Stimulated activated CD4-positive, alpha-beta T cell treated with anti-CD3 and anti-CD28 coated beads, Interleukin-15, amount 100 ng/mL, for 48 hours (primary cell): Measurements from ENCODE around the gene OLFML2A.
A peak's percentile ranks its signal among the peaks of the same experiment; 100 is the strongest.

ENCODE experiments used
- DNase-seq, 2 donors: peaks; one replicate each; pipeline ENCODE4 v3.0.0-alpha.2; 2020; ENCODE audit warnings: low read depth in 2 of 2

OLFML2A gene

DNA sequence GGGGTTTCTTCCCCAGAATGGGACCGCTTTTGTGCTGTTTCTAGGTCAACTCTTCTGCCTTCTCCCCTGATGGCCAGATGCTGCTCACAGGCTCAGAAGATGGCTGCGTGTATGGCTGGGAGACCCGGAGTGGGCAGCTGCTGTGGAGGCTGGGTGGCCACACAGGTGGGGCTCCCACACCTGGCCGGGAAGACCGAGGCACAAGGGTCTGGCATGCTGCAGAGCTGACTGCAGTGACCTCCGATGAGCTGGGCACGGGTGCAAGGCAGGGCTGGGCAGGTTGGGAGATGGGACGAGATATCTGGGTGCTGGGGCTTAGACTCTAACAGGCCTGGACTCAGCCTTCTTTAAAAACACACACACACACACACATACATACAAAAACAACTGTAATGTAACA is 77.2 kb downstream of the OLFML2A start:
- DNase-seq, result no peak

DNA sequence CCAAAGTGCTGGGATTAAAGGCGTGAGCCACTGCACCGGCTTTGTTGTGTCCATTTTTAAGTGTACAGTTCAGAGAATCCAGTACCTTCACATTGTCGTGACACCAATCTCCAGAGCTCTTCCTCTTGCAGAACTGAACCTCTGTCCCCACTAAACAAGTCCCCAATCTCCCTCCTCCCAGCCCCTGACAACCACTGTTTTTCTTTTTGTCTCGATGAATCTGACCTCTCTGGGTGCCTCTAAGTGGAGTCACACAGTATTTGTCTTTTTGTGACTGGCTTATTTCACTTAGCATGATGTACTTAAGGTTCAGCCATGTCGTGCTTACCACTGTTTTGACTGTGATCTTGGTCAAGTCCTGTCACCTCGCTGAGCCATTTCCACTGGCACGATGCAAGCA is 77.9 kb downstream of the OLFML2A start:
- DNase-seq, result no peak

DNA sequence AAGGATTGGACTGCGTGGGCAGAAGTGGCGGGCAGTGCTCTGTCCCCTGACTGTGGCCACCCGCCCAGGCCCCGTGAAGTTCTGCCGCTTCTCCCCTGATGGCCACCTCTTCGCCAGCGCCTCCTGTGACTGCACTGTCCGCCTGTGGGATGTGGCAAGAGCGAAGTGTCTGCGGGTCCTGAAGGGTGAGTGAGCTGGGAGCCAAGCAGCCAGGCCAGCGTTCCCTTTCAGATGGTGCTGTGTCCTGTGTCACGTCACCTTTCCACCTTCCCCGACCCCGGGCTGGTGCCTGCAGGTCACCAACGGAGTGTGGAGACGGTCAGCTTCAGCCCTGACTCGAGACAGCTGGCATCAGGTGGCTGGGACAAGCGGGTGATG is 78.6 kb downstream of the OLFML2A start:
- no peak for DNase-seq

DNA sequence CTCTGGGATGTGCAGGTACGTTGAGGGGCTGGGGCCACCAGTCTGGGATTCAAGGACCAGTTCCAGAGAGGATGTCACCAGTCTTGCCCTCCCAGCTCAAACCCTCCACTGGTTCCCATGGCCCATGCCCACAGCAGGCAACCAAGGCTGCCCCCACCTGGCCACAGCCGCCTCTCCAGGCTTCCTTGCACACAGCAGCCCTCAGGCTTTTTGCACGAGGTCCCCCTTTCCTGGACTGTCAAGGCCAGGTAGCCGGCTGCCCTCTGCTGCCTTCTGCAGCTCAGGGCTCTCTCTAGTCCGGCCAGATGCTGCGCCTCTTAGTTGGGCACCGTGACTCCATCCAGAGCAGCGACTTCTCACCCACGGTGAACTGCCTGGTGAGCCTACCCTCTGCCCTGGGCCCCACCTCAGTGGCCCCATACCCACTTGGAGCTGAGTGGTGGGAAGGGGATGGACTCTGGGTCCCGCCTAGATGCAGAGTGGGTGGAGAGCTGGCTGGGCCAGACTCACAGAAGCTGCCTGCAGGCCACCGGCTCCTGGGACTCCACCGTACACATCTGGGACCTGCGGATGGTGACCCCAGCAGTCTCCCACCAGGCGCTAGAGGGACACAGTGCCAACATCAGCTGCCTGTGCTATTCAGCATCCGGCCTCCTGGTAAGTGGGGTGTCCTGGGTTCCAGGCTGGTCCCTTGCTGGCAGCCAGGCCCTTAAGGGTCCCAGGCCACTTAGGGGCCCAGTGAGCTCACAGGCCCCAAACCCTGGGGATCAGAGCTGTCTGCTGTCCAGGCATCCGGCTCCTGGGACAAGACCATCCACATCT is 79.2 kb downstream of the OLFML2A start:
- DNase-seq, result no peak

DNA sequence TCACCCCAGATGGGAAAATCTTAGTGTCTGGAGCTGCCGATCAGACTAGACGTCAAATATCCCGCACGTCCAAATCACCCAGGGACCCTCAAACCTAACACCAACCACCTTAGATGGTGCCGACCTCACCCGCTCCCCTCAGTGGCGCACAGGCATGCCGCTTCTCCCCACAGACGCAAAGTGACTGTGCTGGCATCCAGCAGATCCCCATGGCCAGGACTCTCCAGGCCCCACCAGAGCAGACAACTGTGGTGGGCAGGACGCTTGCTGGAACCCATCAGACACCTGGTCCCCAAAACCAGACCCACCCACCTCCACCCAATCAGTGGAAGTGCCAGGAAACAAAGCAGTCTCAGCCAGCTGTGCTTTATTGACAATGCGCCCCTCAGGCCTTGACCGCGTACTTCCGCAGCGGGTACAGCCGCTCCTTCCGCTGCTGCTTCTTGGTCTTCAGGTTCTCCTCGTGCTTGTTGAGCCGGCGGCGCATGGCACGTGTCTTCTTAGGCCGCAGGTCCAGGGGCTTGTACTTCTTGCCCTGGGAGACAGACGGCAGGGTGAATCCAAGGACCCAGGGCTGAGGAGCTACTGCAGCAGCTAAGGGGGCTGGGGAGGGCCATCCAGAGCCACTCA is 80.7 kb downstream of the OLFML2A start:
- DNase-seq, result no peak

DNA sequence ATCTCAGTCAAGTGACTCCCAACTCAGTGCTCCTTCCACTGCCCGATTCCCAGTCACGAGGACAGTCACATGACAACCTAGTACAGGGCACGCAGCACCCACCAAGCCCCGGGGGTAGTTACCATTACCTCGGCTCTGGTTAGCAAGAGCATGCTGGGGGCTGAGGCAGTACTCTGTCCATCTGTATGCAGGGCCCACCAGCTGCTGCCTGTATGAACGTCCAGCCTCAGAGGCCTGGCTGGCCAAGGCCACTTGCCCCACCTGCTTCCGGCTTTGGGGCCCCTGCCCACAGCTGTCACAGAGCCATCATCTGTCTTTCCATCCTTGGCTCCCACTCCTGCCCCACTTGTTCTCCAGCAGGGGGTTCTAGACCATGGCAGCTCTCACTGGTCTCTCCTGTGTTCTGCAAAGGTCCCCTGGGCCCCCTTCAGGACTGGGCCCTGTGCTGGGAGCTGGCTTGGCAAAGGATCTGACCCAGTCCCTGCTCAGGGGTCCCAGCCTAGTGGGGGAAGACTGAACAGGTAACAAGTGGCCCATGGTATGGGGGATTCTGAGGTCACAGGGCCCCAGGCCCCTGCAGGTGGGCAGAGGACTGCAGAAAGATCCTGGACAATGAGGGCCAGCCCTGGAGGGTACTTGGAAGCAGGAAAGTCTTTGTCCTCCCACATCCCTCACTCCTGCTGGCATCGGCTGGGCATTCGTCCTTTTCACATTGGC is 81.6 kb downstream of the OLFML2A start:
- no peak for DNase-seq

DNA sequence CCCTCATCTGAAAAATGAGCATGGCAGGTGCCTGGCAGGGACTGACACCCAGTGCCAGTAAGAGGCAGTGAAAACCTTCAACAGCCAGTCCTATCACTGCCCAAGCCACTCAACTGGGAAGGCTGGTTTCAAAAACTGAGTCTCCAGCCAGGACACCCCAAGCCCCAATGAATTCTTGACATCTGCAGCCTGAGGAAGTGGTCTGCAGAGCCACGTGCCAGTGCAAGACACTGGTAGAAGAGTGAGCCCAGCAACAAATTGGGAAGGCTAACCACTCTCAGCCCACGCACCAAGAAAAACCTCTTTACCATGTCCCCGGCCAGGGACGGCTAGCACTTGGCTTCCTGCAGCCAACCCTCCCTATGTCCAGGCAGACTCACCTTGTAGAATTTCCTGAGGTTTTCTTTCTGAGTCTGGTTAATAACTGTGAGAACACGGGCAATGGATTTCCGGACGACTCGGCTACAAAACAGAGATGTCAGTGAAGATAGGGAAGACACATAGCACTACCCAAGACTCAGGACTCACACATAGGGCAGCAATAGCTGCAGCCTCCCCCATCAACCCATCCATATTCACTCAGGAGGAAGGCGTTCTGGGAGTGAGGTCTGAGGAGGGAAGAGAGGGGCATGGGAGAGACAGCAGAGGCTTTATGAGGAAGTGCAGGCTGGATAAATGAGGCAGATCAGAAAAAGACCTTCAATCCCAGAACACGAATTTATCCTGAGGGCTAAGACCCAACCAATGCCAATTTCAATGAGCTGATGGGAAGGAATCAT is 83.1 kb downstream of the OLFML2A start:
- no peak for DNase-seq

DNA sequence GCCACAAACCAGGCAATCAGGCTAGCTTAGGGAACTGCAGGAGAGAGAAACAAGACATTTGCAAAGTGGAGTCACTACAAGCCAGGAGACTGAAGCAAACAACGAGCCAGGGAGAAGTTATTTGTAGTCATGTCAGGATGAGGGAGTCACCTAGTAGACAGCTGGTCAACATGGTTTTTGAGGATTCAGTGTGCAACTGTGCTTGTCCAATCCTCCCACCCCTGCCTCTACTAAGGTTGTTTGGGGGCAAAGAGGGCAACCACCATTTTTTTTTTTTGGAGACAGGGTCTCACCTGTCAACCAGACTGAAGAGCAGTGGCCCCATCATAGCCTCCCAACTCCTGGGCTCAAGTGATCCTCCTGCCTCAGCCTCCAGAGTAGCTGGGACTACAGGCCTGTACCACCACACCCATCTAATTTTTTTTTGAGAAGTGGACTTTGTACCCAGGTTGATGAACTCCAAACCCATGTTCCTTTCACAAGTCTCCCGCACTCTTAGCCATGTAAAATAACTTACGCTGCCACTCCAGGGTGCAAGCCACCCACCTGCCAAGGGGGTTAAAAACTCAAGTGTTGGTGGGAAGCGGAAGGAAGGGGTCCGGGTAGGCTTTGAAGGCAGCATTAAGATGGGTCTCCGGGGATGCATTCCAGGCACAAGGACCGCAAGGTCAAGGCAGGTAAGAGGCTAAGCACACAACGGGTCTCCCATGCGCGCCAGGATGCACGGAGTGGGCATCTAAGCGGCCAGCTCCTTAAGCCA is 83.8 kb downstream of the OLFML2A start:
- DNase-seq, result no peak

DNA sequence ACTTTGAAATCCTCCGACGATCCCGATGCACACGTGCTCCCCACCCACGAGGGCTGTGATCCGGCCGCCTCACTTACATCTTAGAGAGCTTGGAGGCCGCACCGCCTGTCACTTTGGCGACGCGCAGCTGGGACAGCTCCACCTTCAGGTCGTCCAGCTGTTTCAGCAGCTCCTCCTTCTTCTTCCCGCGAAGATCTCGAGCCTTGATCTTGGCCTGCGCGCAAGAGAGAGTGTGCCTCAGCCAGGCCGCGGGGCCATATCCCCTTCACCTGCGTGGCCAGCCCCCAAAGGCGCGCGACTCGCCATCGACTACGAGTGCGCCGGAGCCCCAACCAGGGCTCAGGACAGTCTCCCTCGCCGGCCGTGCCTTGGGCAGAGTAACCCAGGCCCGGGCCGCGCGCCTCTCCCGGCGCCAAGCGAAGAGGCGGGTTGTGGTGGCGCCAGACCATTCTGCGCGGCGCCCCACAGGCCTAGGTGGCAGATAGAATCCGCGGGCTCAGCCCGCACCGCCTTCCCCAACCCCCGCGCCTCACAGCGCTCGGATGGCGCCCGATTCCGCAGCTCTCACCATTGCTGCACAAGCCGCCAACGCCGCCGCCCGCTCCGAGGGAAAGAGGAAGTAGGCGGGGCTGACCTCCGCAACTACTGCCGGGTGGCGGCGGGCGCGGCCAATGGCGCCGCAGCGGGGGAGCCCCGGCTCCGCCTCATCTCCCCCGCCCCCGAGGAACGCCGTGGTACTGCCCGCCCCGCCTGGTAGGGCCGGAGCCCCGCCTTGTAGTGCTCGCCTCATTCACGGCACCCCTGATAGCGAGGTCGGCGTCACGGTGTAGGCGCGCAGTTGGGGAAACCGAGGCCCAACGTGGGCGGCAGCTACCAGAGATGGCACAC is 84.7 kb downstream of the OLFML2A start, which contains the start of the genes ARPC5L and RPL35:
Gene ARPC5L (plus strand): TSS at position 789 of the 888 bp plus-strand sequence. CDS start 7,161 bp downstream, outside the sequence.
Gene RPL35 (minus strand): TSS at position 616 of the 888 bp plus-strand sequence. CDS start 45 bp downstream, at position 571.
- DNase-seq, result peak; percentile 93 to 95

DNA sequence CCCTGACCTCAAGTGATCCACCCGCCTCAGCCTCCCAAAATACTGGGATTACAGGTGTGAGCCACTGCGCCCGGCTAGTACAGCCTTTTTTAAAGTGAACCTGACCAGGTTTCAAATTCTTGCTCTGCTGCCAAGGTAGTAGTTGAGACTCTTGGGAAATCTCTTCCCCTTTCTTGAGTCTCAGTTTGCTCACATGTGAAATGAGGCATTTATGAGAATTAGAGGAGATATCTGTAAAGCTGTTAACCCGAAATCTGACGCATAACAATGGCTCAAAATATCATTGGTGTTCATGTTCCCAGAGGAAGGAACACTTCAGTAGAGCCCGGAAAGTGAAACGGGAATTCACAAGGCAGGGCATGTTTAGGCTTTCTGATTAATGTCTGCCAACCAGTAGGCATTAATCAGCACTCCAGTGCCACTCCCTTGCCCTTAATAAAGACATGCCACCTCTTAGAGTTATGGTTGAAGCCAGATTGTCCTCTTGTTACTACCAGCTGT is 86.5 kb downstream of the OLFML2A start:
- no peak for DNase-seq
